Smooth muscle cell (in vitro differentiated cells): ENCODE measurements around the gene PDE3A. TPM values are rescaled to one million over a fixed set of nuclear protein-coding genes. Genes with fewer than 3 reads are reported as not detected.

Experiments used
- DNase-seq: peaks from one replicate; lab custom pipeline; 2025; ENCODE audit not compliant: unreplicated experiment; lab: John Stamatoyannopoulos, UW
- H2AFZ ChIP-seq: fragments of 200-600 bp; sonication (generic); 2 replicates; pipeline ENCODE4 v1.6.0; 2016; ENCODE audit warnings: antibody characterized with exemption, low read depth, mild to moderate bottlenecking
- H3F3A ChIP-seq: fragments of 200-600 bp; sonication (generic); 2 replicates; pipeline ENCODE4 v1.6.0; 2017; ENCODE audit warnings: antibody characterized with exemption, low read depth
- H3K27ac ChIP-seq: fragments of 200-600 bp; sonication (generic); 2 replicates; pipeline ENCODE4 v1.5.1; 2016; ENCODE audit warnings: low read depth, mild to moderate bottlenecking
- H3K27me3 ChIP-seq: fragments of 200-600 bp; sonication (generic); 2 replicates; pipeline ENCODE4 v1.6.1; 2016; ENCODE audit warnings: low read depth, mild to moderate bottlenecking
- H3K36me3 ChIP-seq: fragments of 200-600 bp; sonication (generic); 2 replicates; pipeline ENCODE4 v1.5.1; 2016; ENCODE audit warnings: low read depth
- H3K4me1 ChIP-seq: fragments of 200-600 bp; sonication (generic); 2 replicates; pipeline ENCODE4 v1.5.1; 2016; ENCODE audit warnings: low read depth
- H3K4me2 ChIP-seq: fragments of 200-600 bp; sonication (generic); 2 replicates; pipeline ENCODE4 v1.6.0; 2016; ENCODE audit warnings: mild to moderate bottlenecking
- H3K4me3 ChIP-seq: fragments of 200-600 bp; sonication (generic); 2 replicates; pipeline ENCODE4 v1.5.1; 2016; ENCODE audit warnings: mild to moderate bottlenecking
- H3K79me2 ChIP-seq: fragments of 200-600 bp; sonication (generic); 2 replicates; pipeline ENCODE4 v1.6.0; 2016; ENCODE audit warnings: low read depth, mild to moderate bottlenecking
- H3K9ac ChIP-seq: fragments of 200-600 bp; sonication (generic); 2 replicates; pipeline ENCODE4 v1.6.0; 2016; ENCODE audit warnings: low read depth
- H3K9me3 ChIP-seq: fragments of 200-600 bp; sonication (generic); replicated peaks from 2 replicates; pipeline ENCODE4 v1.5.1; 2016; ENCODE audit warnings: low read depth
- H4K20me1 ChIP-seq: fragments of 200-600 bp; sonication (generic); 2 replicates; pipeline ENCODE4 v1.6.0; 2016; ENCODE audit warnings: low read depth
- WGBS: methylation state at CpG from one replicate; pipeline ENCODE4 v1.1.7; 2016; ENCODE audit warnings: low lambda C conversion rate; 5-methylcytosine and 5-hydroxymethylcytosine counted together
- polyA plus RNA-seq: library from polyadenylated mRNA; unstranded; fragments of >200 nt; fragmentation: Nextera tagmentation; extraction: Ambion mirVana; gene quantifications from 2 replicates; pipeline ENCODE4 v1.2.1, GENCODE V29; 2016
- total RNA-seq: library from RNA; depleted of rRNA; stranded (reverse); fragments of >200 nt; gene quantifications from 2 replicates; pipeline ENCODE4 v1.2.3, GENCODE V29; 2014
- TF ChIP-seq, protein P1 (sequence below): fragments of 200-600 bp; sonication (generic); IDR thresholded peaks from 2 replicates; pipeline ENCODE4 v1.5.1; 2017; ENCODE audit warnings: borderline replicate concordance, mild to moderate bottlenecking, antibody characterized with exemption; ENCODE audit not compliant: insufficient read depth, poor library complexity, severe bottlenecking

PDE3A gene
- total and polyA plus RNA-seq, 2 experiments from 2014 or later: 1.3 to 6.1 TPM

DNA sequence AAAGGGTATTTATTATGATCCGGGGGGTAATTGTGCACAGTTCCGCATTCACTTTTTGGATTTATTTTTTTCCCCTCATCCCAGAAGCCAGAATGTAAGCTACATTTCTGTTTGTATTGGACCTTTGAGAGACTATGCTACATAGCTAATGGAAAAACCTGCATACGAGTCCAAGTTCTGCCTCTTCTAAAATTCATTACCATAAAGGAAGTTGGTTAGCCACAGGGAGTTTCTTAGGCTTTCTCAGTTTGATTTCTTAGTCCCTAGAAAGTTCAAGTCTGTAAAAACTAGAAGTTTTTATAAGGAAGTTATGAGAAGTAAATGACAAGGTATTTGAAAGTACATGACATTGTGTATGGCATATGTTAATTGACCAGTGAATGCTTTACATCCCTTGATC is 138.7 kb downstream of the PDE3A start:
- Histone ChIP-seq H3K4me3 (no peak overlapping the region), H3K79me2 (no peaks in the 10 kb centered on the region), H3K36me3 (no peaks in the 10 kb centered on the region), H3K4me1 (no peaks in the 10 kb centered on the region), H2AFZ (no peak overlapping the region), H3K27ac (no peak overlapping the region), H3K9me3 (no peaks in the 10 kb centered on the region), H3K9ac (no peak overlapping the region), H3F3A (no peaks in the 10 kb centered on the region), H4K20me1 (no peaks in the 10 kb centered on the region), H3K4me2 (no peak overlapping the region), H3K27me3 (no peaks in the 10 kb centered on the region)
- TF ChIP-seq, protein P1, sequence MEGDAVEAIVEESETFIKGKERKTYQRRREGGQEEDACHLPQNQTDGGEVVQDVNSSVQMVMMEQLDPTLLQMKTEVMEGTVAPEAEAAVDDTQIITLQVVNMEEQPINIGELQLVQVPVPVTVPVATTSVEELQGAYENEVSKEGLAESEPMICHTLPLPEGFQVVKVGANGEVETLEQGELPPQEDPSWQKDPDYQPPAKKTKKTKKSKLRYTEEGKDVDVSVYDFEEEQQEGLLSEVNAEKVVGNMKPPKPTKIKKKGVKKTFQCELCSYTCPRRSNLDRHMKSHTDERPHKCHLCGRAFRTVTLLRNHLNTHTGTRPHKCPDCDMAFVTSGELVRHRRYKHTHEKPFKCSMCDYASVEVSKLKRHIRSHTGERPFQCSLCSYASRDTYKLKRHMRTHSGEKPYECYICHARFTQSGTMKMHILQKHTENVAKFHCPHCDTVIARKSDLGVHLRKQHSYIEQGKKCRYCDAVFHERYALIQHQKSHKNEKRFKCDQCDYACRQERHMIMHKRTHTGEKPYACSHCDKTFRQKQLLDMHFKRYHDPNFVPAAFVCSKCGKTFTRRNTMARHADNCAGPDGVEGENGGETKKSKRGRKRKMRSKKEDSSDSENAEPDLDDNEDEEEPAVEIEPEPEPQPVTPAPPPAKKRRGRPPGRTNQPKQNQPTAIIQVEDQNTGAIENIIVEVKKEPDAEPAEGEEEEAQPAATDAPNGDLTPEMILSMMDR: no peak
- no peak for DNase-seq
- 92% methylated on average over 3 of the region's 3 CpGs for WGBS

DNA sequence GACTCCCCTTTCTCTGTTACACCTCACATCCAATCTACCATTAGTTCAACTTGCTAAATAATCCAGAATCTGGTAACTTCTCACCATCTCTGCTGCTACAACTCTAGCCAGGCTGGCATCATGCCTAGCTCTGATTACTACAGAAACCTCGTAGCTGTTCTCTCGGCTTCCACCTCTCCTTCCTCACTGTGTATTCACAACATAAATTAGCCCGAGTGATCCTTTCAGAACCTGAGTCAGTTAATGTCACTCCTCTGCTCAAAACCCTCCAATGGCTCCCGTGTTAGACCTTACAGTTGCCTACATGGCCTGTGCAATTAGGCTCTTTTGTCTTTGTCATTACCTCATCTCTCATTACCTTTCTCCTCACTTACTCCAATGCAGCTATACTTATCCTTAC is 139.4 kb downstream of the PDE3A start:
- no peaks in the 10 kb centered on the region for H4K20me1 ChIP-seq
- no peaks in the 10 kb centered on the region for H3K9me3 ChIP-seq
- WGBS: 94% methylated on average over 4 of the region's 4 CpGs
- H3K4me3 ChIP-seq: no peak overlapping the region
- H3K9ac ChIP-seq: no peak overlapping the region
- no peak for DNase-seq
- H3F3A ChIP-seq: no peaks in the 10 kb centered on the region
- H3K4me1 ChIP-seq: no peaks in the 10 kb centered on the region
- no peaks in the 10 kb centered on the region for H3K36me3 ChIP-seq
- H3K27me3 ChIP-seq: no peaks in the 10 kb centered on the region
- no peaks in the 10 kb centered on the region for H3K79me2 ChIP-seq
- H2AFZ ChIP-seq: no peak overlapping the region
- H3K27ac ChIP-seq: no peak overlapping the region
- no peak overlapping the region for H3K4me2 ChIP-seq
- TF ChIP-seq, protein P1: no peak

DNA sequence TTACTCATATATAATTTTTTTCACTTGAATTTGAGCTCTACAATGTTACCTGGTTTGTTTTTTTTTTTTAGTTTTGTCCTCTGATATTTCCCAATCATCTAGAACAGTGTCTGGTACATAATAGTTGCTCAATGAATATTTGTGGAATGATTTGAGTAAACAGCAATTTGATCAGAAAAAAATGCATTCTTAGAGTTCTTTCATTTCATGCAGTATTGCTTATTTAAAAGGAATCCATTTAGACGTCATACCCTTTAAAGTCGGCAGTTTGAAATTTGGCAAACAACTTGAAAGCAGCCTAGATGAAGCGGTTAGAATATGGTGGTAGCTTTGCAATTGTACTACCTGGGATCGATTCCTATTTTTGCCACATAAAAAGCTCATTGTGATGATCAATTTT is 140.0 kb downstream of the PDE3A start:
- H3K9ac ChIP-seq: no peak overlapping the region
- no peaks in the 10 kb centered on the region for H3K4me1 ChIP-seq
- H3K4me3 ChIP-seq: no peak overlapping the region
- no peak overlapping the region for H2AFZ ChIP-seq
- no peak overlapping the region for H3K4me2 ChIP-seq
- DNase-seq: no peak
- no peaks in the 10 kb centered on the region for H3K79me2 ChIP-seq
- no peaks in the 10 kb centered on the region for H3K27me3 ChIP-seq
- TF ChIP-seq, protein P1: no peak
- no peaks in the 10 kb centered on the region for H4K20me1 ChIP-seq
- no peaks in the 10 kb centered on the region for H3K9me3 ChIP-seq
- no peaks in the 10 kb centered on the region for H3K36me3 ChIP-seq
- no peaks in the 10 kb centered on the region for H3F3A ChIP-seq
- H3K27ac ChIP-seq: no peak overlapping the region
- 90% methylated on average over 4 of the region's 4 CpGs for WGBS

DNA sequence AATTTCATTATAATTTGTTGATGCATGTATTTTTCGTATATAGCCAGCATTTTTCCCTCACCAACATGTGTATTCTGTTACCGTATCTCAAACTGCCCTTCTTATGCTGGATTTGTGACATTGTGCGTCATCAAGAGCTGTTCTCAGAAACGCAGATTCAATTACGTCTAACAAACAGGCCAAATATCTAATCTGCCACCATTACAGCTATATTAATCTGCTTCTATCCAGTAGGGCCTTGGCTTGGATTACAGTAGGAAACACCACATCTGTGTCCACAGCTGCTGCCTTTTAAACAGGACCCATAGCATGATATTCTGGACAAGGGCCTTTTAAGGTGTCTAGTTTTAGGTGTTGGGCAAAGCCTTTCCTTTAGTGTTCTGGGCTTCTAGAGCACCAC is 140.6 kb downstream of the PDE3A start:
- 95% methylated on average over 5 of the region's 5 CpGs for WGBS
- H3K79me2 ChIP-seq: no peaks in the 10 kb centered on the region
- no peak overlapping the region for H2AFZ ChIP-seq
- no peaks in the 10 kb centered on the region for H3K9me3 ChIP-seq
- H3F3A ChIP-seq: no peaks in the 10 kb centered on the region
- H3K36me3 ChIP-seq: no peaks in the 10 kb centered on the region
- no peak overlapping the region for H3K9ac ChIP-seq
- DNase-seq: no peak
- no peaks in the 10 kb centered on the region for H4K20me1 ChIP-seq
- no peak overlapping the region for H3K4me2 ChIP-seq
- no peaks in the 10 kb centered on the region for H3K27me3 ChIP-seq
- no peak overlapping the region for H3K4me3 ChIP-seq
- H3K27ac ChIP-seq: no peak overlapping the region
- H3K4me1 ChIP-seq: no peaks in the 10 kb centered on the region
- TF ChIP-seq, protein P1: no peak
